GM18507 (cell line): Measurements from ENCODE around the gene ASPRV1.

ENCODE experiments used
- DNase-seq: peaks from one replicate; pipeline ENCODE4 v3.0.0; 2011; ENCODE audit warnings: low read depth; ENCODE audit not compliant: insufficient read length; ENCODE audit errors: extremely low spot score
- FAIRE-seq: peaks from 2 replicates; lab custom pipeline; 2011; peaks lifted over from hg19 to GRCh38; lab: Jason Lieb, UNC

The ASPRV1 gene

DNA sequence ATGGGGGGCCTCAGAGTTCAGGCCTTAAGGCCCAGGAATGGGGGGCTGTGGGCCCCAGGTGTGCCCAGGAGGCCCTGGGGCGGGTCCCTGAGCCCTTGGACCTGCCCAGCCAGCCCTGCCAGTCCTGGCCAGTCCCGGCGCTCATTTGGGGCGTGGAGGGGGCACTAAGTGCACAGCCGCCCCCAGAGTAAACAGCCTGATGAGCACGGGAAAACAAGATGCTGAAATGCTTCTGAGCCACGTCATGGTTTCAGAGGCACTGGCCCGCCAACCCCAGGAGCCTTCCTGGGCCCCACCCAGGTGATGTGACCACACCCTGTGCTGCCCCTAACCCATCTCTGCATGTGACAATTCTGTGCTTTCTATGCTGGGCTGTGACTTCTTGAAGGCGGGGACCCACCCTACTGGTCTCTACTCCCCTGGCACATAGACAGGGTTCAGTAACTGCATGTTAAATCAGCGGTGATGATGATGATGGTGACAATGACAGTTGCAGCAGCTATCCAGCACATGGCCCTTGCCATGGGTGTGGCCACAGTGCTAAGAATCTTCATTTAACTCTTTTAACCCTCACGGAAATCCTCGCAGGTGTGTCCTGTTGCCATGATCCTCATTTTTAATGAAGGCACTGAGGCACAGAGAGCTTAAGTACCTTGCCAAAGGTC is 28.1 kb upstream of the ASPRV1 start:
- FAIRE-seq, result no peak
- no peak for DNase-seq

DNA sequence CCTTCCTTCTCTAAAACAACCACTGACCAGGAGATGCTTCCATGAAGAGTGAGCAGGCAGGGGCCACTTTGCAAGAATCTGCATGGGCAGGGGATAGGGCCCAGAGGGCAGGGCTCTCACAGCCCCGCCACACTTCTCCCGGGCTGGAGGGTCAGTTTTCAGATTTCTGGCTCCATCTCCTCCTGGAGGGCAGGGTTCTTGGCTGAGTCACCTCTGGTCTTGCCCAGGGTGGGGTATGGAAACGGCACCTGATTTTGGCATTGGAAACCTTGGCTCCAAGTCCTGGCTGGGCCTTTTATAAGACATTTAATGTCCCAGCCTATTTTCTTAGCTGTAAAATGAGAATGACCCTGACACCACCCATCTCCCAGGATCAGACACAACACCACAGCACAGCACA is 27.6 kb upstream of the ASPRV1 start:
- FAIRE-seq (no peak), DNase-seq (no peak)

DNA sequence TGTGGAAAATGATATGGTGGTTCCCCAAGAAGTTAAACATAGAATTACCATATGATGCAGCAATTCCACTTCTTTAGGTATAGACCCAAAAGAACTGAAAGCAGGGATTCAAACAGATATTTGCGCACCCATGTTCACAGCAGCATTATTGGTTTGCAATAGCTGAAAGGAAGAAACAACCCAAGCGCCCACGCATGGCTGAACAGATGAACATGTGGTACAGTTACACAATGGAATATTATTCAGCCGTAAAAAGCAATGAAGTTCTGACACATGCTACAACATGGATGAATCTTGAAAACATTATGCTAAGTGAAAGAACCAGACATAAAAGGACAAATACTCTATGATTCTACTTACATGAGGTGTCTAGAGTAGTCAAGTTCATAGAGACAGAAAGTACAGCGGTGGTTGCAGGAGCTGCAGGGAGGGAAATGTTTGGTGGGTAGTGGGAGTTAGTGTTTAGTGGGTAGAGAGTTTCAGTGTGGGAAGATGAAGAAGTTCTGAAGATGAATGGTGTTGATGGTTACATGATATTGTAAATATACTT is 26.7 kb upstream of the ASPRV1 start:
- no peak for DNase-seq
- no peak for FAIRE-seq

GRCh38 chr2:69986691-69987090 is 25.3 kb upstream of the ASPRV1 start:
- DNase-seq, result no peak
- FAIRE-seq, result no peak

- no peak for FAIRE-seq
These were observed 24.3 kb upstream of the ASPRV1 start for GRCh38 chr2:69985688-69986087.

GRCh38 chr2:69985216-69985615 is 23.8 kb upstream of the ASPRV1 start:
- no peak for DNase-seq
- FAIRE-seq, result no peak

More at GRCh38 chr2:69985688-69986087, 24.3 kb upstream of the ASPRV1 start:
- no peak for DNase-seq

GRCh38 chr2:69983392-69983966 is 22.0 kb upstream of the ASPRV1 start:
- FAIRE-seq, result no peak
- no peak for DNase-seq

- no peak for DNase-seq
- no peak for FAIRE-seq
These were observed 18.7 kb upstream of the ASPRV1 start for GRCh38 chr2:69979902-69980807.

DNA sequence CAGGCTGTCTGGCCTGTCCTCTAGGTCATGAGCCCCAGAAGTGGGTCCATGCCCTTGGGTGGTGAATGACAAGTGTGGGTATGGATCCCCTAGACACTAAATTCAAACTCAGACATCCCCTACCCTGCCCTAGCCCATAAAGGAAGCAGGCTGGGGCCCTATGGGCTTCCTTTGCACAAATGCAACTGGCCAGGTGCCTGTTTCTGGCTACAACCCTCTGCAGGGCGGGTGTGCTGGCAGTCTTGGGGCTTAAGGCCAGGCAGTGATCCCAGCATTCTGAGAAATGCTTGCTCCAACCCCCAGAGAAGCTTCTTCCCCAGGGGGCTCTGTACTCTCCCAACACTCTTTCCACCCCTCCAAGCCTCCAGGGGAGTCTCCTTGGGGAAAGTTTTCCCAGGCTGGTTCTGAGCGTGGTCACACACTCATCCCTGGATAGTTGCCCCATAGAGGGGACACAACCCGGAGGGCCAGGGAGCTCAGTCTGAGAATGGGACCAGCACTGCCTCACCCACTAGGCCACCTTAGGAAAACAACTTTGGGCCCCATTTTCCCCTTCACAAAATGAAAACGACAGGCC is 16.6 kb upstream of the ASPRV1 start:
- DNase-seq (no peak), FAIRE-seq (no peak)

DNA sequence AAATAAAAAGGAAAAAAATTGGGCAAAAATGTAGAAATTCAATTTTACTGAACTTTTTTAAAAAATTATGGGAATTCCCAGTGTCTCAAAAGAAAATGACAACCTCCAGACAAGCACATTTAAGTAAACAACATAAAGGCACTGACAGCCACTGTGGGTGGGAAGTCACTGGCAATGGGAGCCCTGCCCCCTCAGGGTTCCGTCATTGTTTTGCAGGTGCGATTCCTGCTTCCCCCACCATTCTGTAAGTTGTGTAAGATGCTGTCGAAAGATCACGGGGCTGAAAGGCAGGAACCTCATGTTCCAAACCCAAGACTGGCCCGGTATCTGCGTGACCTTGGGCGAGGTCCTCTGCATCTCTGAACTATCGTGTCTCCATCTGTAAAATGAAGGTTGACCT is 15.8 kb upstream of the ASPRV1 start:
- no peak for FAIRE-seq
- DNase-seq, result no peak

DNA sequence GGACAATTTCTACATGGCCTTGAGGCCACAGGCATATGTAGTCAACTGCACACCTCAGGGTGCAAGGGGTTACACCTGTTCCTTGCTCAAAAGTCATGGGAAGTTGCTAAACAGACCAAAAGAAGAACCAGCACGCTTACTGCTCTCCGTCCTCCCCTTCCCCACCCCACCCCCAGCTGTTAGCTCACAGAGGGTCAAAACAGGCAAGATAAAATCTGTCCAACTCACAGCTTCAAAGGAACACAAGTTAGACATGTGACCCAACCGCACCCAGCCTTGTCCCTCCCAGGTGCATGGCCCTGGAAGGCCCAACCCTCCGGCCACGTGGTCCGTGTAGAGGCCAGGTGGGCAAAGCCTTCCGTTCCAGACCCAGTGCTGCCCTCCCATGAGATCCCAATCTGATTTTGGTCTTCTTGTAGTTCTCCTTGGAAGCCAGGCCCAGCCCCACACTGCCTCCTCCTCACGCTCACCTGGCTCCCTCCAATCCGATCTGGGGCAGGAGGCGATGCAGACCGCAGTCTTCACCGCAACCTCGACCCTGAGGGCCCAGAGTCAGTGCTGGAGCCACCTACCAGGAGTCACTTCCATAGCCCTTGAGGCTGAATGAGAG is 14.5 kb upstream of the ASPRV1 start:
- no peak for FAIRE-seq
- DNase-seq, result no peak

DNA sequence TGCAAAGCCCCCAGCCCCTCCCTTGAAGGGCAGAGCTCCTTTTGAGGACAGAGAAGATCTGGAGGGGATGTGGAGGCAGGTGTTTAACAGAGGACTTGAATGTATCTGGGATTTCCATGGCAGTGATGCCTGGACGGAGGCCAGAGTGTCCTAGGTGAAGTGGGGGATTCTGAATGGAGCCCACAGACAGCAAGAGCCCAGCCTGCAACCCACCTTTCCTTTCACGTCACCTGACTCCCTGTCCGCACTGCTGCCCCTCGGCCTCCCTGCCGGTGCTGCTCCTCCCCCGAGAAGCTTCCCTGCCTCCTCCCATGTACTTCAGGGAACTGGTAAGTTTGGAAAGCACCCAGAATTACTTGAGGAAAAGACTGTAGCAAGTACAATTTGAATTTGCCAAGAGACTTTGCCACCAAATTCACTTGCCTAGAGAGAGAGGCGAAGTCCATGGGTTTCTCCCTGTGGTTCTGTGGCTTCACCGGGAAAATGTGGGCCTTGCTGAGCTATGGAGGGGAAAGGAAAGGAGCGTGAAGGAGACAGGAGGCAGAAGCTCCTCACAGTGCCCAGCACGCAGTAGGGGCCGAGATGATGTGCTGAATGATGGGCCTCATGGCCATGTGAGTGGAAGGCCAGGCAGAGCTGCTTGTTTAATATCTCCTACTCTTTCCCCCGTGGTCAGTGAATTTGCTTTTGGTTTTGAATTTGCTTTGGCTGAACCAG is 13.9 kb upstream of the ASPRV1 start:
- DNase-seq (no peak), FAIRE-seq (no peak)

GRCh38 chr2:69973335-69973735 is 11.9 kb upstream of the ASPRV1 start:
- FAIRE-seq (no peak), DNase-seq (no peak)

DNA sequence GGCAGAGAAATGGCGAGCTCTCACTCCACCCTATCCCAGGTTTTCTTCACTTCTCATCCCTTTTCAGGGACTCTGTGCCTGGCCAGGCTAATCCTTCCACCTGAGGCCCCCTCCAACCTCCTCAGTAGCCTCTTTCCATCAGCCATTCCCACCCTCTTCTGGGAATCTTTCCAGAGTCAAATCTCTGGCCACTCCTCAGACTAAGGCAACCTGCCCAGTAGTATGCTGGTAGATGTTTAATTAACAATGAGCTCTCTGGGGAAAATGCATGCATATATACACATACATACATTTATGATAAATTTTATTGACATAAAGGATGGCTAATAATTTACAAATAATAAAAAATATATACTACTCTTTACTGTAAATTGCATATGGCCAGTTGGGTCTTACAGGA is 11.4 kb upstream of the ASPRV1 start:
- no peak for FAIRE-seq
- no peak for DNase-seq

DNA sequence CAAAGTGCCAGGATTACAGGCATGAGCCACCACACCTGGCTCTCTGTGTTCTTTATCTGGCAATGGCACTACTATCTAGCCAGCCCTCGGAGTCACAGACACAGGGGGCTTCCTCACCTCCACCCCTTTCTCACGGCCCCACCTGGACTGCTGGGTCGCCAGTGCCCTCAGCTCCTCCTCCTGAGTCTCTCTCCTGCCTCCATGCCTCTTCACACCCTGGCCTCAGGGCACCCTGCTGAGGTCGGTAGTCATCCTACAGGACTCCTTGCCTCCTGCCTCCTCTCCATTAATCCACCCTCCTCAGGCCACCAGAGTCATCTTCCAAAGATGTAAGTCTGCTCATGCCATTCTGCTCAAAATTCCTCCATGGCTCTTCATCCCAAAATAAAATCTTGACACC is 8.6 kb upstream of the ASPRV1 start:
- DNase-seq (no peak), FAIRE-seq (no peak)

DNA sequence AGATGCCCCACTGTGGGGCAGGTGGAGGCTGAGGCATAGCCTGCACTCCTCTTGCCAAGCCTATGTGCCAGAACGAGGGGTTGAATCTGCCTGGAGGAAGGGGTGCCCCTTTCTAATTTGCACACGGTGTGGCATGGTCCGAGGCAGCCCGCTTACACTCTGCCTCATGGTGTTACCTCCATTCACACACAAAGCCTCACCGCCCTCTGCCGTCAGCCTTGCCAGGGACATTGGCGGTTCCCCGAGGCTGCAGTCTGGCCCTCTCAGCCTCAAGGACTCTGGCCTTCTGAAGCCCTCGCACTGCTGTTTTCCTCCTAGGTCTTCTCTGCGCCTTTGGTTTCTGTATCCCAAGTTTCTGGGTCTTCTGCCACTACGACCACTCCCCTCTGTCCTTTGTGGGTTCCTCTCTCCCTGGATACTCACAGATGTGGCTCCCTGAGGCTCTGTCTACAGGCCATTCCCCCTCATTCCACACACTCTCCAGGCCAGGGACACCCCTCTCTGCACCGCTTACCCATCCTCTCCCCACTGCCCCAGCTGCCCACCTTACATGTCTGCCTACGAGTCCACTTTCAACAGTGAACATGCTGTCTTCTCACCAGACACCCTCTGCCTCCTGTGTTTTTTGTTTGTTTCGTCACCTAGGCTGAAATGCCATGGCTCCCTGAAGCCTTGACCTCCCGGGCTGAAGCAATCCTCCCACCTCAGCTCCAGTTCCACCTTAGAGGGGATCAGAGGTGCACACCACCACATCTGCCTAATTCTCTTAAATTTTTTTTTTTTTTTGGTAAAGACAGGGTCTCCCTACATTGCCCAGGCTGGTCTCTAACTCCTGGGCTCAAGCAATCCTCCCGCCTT is 7.9 kb upstream of the ASPRV1 start:
- no peak for DNase-seq
- FAIRE-seq, result no peak

DNA sequence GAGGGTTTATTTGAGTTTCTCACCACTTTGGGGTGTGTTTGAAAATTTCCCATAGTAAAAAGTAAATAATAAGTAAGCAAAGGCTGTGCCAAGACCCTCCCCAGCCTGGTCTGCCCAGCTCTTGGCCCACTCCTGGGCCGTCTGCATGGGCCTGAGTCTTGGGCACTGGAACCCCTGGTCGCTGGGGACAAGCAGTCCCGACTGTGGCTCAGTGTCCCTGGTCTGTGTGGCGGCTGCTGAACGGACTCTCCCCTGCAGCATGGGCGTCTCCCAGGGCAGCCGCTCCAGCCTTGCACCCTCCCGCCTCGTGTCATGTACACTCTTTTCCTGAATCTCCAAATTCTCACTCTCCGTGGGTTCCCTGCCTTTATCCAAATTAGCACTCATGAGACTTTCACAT is 7.2 kb upstream of the ASPRV1 start:
- DNase-seq (no peak), FAIRE-seq (no peak)

DNA sequence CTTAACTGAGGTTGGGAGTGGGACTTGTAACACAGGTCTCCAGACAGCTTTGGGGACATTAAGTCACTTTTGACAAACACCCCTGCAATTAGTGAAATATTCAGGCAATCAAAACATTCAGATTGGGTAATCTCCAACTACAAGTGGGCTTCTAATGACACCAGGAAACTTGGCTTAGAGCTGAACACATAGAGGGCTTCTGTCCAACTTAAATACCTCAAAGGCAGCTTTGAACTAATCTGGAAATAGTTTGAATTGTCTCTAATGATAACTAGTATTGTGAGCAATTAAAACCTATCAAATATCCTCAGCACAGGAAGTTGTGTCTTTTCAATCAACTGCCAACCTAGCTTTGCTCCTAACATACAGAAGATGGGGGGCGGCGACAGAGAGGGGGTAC is 5.1 kb upstream of the ASPRV1 start:
- no peak for DNase-seq
- no peak for FAIRE-seq
